ENCODE data around the gene ROBO1.

DNA sequence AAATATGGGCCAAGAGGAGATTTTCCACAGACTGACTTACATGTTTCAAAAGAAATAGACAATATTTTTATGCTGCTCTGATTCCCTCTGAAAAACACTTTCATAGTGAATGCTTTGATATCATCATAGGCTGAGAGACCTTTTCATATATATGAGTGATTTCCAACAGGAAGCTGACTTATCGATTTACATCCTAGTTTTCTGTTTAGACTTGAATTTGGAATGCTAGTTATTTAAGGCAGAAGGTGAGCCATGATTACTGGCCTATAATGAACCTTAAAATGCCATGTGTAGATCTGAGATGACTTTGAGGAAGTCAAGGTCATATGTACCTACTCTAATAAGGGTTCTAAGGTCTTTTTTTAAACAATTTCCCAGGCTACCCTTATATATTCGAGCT lies 1126.1 kb downstream of the ROBO1 start:
- TF ChIP-seq EZH2 (IDR thresholded peaks at IDR 0.05; ENCODE audit: borderline replicate concordance, insufficient read depth, low read depth, low read length, poor library complexity, severe bottlenecking) (no peak), CTCF (IDR thresholded peaks at IDR 0.05) (no peak)

Data from B cell (primary cell).